NCI-H82 treated with DMSO at 0.1 percent for 48 hours (cell line): ENCODE results near the gene TMEM129.
"Not testable (repeated sequence)": the region's sequence is repeated elsewhere in the genome, so short reads cannot be mapped to it uniquely, and the experiment has no call there.

Experiments
- DNase-seq: peaks from one replicate; lab custom pipeline; 2025; ENCODE audit not compliant: unreplicated experiment; lab: John Stamatoyannopoulos, UW

TMEM129 gene

DNA sequence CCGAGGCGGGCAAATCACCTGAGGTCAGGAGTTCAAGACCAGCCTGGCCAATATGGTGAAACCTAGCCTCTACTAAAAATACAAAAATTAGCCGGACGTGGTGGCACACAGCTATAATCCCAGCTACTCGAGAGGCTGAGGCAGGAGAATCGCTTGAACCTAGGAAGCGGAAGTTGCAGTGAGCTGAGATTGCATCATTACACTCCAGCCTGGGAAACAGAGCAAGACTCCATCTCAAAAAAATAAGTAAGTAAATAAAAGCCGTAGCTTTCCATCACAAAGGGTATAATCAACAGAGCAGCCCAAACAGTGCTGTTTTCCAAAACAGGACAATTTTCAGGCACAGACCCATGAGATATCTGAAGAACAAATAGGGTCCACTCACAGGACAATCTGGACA is 19.5 kb downstream of the TMEM129 start:
- not testable (repeated sequence) for DNase-seq

DNA sequence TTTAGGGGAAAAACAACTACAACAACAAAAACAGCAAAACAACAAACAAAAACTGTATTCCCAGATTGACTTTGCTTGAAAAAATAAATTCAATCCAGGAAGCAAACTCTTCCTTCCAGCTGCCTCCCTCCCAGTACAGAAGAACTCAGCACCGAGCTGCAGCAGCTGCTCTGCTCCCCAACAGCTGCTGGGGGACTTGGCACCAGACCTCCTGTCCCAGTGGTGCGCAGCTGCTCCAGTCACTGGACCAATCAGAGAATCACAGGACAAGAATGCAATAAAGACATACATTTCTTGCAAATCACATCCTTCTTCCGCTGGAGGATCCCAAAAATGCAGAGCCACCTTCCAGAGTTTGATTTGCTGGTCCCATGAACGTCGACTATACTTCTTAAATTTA is 25.2 kb downstream of the TMEM129 start:
- DNase-seq = no peak

DNA sequence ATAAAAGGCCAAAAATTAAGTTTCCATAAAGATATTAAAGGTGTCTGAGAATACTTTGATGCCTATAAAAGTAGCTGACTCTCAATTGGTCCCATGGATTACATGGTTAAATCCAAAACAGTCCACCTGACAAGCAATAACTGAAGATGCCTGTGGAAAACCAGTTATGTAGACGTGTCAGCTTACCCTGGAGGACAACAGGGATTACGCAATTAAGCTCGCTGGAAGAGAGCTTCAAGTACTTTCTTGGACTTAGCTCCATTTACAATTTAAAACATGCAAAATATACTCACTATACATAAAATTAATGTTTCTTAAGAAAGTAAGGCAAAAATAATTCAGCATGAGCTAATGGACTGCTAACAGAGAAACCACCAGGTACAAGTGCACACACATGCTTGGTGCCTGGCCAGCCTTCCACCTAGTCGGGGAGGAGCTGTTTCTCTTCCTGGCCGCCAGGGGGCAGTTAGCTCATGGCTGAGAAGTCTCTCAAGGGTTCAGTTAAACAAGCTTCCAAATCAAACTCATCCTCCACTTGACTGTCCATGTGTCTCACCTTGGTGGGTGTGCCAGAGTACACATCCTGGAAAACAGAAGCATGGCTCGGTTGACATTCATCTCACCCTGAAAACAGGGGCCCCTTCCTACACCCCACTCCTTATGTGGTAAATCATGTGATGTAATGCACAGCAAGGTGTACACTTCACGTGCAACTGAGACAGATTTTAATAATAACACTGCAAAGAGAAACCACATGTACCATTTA is 27.8 kb downstream of the TMEM129 start:
- DNase-seq = peak; percentile 36

DNA sequence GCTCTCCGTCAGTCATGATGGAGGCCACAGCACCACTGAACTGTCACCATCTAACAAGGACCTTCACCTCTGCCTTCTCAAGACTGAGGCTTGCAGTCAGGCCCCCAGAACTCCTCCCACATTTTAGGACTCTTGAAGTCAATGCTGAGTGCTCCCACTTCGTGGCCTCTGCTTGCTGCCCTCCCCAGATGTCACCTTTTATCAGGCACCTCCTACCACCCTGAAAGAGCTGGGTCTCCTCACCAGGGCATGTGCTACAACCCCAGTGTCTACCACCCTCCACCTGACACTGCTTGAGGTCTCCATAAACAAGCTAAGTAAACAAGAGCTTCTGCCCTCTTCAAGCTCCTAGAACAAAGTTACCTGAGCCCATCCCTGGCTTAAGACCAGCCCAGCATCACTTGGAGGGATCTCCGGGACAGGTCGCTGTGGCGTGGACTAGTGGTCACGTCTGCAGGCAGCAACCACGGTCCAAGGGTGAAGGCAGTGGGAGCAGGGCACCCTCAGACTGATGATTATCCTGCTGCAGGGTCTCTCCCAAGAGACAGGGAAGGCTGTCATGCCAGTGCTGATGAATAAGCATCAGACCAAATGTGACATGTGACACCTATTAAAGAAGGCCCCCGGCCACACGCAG is 29.3 kb downstream of the TMEM129 start:
- no peak for DNase-seq

DNA sequence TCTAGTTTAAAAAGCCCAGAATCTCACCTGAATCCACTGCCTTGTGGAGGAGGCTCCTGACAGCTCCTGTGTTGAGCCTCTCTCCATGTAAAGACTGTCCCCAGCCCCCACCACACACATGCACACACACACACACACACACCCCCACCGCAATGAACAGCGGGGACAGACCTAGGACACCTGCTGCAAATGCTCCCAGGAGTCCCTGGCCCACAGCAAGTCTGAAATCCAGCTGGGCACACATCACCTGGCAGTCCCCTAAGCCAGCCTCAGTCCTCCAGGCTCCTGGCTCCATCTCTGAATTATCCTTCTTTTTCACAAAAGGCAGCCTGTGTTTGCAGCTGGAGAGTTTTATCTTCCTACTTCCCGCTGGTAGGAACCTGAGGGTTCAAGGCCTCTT is 30.4 kb downstream of the TMEM129 start:
- no peak for DNase-seq

DNA sequence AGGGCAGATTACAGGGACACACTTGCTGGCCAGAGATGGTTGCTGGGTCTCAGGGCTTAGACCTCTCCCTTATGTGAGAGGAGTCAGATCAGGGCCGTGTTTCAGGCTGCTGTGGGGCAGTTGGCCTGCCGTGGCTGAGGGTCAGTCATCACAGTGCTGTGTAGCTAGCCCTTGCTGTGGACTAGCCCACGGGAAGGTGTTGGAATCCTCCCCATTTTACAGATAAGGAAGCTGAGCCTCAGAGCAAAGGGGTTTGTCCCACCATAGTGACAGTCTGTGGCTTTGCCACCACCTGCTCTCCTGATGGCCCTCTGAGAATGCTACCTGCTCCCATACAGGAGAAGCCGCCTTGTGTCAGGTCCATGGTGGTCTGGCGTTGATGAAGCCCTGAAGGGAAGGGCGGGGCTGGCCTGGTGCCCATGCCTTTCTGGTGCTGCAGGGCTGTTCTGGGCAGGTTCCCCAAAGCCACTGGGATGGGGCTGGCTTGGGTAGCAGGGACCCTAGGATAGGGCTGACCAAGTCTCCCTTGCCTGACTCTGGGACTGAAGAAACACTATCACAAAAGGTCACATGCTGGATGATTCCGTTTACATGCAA is 34.6 kb downstream of the TMEM129 start:
- DNase-seq = no peak

DNA sequence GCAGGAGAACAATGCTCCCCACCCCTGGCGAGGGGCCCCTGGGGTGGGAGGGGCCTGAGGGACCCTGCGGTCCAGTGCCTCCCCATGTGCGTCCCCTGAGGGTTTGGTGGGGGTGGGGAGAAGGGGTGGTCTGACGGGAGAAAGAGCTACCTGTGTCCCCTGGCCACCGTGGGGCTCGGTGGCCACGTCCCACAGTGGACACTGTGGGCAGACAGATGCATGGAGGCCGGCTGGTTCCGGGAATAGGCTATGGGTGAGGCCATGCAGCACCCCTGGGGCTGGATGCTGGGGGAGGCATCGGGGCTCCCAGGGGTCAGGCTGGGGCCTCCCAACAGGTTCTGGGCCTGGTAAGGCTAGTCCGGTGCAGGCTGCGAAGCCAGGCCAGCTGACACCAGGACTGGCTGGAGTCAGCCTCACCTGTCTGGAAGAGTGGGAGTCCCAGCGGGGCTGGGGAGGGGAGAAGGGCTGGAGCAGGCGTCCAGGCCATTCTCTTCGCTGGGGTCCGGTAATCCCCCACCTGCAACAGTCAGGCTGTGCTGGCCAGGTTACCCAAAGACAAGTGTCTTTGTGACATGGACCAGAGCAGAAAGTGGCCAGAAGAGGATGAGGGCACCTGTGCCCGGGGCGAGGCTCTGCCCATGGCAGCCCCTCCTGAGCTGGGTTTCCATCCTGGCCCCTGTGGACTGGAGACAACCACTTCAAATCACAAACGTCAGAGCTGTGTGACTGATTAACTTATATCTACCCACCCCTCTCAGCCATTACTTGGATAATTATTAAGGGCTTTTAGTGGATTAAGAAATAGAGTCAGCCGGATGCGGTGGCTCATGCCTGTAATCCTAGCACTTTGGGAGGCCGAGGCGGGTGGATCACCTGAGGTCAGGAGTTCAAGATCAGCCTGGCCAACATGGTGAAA is 35.6 kb downstream of the TMEM129 start:
- peak; percentile 28 for DNase-seq

DNA sequence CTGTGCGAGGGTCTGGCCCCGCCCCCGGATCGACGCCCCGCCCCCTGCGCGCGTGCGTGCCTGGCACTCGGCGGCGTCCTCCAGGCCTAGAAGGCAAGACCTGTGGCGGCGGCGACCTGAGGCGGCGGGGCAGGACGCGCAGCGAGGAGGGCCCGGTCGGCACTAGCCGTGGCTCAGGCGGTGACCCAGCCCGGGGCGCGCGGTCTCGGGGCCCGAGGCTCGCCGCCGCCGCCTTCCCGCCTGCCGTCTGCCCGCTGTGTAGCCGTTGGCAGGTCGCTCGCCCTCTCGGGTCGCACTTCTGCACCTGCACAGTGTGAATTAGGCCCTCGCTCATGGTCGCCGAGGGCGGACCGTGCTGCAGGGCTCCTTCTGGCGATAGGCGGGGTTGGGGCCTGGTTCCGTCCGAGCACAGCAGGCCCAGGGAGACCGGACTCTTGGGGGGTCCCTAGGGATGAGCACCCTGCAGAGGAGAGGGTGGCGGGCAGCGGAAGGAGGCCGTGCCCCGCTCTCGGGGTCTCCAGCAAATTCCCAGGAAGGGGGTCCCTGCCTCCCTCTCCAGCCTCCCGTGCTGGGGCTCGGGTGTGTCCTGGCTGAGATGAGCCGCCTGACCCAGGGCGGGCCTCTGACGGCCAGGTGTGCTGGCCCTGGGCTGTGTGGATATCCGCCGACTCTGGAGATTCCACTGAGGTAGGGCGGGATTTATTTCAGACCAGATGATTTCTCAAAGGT is 36.5 kb downstream of the TMEM129 start:
- no peak for DNase-seq

DNA sequence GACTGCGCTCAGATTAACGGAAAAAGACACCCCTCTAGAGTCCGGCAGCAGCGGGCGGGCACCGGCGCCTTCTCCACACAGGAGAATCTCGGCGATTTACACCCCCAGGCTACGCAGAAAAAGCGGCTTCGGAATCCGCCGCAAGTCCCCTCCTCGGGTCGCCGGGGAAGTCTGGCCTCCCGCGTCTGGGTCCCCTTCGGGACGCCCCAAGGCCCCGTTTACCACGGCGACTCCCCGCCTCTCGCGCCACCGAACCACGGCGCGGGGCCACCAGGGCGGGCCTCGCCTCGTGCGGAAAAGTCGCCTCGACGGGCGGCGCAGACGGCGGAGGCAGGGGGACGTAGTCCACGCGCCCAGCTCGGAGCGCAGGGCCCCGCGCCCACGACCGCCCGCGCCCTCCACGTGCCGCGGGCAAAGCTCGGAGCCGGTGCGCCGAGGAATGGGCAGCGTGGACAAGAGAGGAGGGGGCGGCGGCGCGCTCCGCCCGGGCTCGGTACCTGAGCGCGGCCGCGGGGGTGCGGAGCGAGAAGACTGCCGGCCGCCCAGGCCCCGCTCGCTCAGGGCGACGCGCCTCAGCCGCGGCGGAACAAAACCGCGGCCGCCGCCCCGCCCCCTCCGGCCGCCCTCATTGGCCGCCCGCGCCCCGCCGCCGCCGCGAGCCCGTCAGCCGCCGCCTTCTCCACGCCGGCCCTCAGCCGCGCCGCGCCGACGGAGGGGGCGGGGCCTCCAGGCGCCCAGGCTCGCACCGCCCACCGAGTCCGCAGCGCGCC is 37.2 kb downstream of the TMEM129 start, which contains the start of gene FAM53A:
TSS of gene FAM53A (minus strand) at position 578 of the 770 bp plus-strand sequence. CDS start 15,572 bp downstream, outside the sequence.
- DNase-seq = peak; percentile 25

DNA sequence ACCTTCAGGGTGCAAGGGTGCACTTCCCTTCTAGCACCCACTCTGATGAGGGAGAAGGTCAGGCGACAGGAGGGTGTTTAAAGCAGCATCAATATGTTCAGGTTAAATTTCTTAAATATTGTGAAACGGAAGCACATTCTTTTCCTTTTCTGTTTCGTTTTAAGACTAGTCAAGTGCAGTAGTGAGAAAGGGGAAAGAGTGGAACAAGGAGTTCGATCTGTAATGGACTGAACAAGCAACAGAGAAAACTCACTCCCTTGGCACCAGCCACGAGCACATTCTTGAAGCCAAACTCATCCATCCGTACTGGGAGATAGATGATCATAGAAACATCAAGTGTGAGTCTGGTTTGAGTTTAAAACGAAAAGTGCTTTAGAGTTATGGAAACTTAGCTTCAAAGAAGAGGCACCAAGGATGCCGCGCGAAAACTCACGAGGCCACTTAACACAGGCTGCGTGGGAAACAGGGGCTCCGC is 37.8 kb downstream of the TMEM129 start:
- DNase-seq = no peak

DNA sequence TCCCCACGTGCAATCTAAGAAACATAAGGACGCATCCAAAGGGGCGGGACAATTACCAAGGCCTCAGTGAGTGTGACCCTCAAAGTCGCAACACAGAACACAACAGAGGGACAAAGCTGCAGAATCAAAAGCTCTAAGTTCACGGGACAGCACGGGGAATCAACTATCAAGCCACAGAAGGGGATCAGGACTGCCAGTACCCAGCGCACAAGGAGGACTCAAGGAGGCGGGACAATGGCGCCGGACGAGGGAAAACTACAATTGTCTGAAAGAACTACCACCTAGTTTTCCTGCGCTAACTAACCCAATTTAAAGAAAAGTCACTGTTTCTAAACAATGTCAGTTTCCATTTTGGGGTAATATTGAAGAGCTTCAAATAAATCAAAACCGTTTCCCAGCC is 38.3 kb downstream of the TMEM129 start:
- DNase-seq = no peak

DNA sequence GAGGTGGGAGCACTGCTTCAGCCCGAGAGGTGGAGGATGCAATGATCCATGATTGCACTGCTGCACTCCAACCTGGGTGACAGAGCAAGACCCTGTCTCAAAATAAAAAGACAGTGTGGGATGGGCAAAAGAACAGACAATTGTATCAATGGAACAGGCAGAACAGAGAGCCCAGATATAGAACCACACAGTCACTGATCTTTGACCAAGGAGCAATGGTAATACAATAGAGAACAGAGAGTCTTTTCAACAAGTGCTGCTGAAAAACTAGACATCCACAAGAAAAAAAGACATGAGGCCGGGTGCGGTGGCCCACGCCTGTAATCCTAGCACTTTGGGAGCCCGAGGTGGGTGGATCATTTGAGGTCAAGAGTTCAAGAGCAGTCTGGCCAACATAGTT is 42.9 kb downstream of the TMEM129 start:
- DNase-seq = no peak

DNA sequence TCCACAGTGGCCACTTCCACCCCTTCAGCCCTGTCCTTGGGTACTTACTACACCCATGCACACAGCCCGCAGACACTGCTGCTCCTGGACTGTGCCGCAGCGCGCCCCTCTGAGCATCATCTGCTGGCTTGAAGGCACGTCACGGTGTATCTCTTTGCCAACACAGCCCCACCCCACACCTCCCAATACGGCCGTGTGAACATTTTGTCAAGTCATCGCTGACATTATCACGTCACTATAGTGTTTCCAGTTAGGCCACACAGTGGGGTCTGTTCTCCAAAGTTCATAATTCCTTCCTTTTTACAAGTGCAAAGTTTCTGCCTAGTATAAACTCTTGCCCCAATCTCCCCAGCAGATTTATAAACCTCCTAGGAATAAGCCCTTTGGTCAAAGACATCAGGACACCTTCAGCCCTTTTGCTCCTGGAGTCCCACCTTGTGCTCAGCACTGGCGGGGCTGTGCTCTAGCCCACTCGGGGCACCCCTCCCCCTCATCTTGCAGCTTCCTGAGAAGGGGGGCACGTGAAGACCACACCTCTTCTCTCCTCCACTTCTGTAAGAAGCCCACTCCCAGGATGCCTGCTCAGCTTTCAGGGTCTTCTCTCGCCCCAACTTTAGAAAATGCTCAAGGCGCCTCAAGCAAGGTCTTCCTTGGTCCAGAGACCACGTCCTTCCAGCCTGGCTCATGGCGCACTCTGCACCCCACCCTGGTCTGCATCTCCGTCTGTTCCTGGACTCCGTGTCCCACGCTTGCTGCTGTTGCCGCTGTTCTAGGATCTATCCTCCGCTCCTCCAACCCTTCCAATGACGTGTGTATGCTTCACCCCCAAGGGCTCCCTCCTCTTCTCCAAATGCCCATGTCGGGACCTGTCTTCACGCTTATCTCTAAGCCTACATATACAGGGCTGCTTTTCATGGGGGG is 44.3 kb downstream of the TMEM129 start:
- no peak for DNase-seq

DNA sequence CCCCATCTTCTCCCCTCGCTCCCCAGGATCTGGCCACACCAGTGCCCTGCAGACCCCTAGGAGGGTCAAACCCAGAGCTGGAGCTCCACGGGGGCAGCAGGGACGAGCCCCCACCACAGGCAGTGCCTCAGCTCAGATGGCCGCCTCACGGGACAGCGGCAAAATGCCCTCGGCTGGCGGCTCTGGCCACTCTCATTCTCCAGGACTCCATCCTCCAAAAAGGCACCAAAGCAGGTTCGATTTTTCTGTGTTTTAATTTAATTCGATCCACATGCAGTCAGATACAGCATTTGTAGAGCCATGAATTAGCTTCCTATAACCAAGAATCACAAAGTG is 45.4 kb downstream of the TMEM129 start:
- no peak for DNase-seq

DNA sequence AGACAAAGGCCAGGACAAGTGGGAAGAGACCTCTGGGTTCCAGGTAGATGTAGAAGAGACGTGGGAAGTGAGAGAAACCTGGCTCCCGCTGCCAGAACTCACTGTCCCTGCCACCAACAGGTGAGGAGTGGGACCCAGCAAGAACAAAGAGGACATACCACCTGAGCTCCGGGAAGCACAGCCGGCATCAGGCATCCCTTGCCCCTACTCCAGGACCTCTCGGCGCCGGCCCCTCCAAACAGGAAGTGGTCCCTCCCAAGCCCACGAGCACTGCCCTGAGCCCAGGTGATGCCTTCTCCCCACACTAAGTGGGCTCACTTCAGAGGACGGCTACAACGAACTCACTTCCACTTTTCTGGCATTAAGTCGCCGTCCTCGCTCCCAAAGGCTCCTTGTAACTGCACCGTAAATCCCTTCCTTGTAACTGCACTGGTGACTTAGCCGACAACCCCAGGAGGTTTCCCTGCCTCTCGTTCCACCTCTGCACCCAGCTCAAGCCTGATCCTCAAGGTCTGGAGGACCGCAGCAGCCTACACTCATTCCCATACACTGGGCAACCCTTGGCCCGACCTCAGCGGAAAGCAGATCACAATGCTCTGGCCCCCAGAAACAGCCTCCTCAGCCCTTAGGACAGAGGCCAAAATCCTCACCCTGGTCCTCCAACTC is 45.9 kb downstream of the TMEM129 start:
- DNase-seq = no peak

DNA sequence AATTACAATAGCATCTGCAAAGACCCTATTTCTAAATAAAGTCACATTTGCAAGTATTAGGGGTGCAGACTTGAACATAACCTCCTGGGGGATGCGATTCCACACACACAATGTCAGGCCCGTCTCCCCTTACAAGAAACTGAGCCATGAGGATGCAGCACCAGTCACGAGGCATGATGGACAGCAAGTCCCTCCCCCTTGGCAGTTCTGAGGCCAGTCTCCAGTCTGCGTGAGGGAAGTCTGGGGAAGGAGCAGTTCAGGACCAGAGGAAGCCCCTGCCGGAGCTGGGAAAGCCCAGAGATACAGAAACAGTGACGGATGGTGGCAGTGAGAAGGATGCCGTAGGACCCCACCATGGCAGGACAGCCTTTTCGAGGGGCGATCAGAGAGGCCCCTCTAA is 46.4 kb downstream of the TMEM129 start:
- DNase-seq = no peak

DNA sequence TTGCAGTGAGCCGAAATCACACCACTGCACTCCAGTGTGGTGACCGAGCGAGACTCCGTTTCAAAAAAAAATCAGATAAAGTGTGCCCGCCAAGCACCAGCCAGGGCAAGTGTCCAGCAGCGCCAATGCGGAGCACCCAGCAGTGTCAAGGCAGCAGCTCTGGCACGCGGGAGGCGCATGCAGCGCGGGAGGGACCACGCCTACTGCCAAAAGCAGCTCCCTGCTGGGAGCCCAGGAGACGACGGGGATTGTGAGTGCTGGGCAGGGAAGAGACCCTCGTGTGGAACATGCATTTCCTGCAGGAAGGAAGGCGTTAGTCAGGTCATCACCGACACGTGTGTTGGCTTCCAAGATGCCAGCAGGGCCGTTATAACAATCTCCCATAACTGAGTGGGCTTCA is 47.5 kb downstream of the TMEM129 start:
- no peak for DNase-seq

DNA sequence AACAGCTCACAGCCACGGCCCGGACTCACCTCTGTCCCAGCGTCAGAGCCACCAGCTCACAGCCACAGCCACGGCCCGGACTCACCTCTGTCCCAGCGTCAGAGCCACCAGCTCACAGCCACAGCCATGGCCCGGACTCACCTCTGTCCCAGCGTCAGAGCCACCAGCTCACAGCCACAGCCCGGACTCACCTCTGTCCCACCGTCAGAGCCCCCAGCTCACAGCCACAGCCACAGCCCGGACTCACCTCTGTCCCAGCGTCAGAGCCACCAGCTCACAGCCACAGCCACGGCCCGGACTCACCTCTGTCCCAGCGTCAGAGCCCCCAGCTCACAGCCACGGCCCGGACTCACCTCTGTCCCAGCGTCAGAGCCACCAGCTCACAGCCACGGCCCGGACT is 50.1 kb downstream of the TMEM129 start:
- DNase-seq = not testable (repeated sequence)
